Heart left ventricle (tissue), 16 donors: Measurements from ENCODE around the gene ADRM1. TPM values are rescaled to one million over a fixed set of nuclear protein-coding genes. Genes with fewer than 3 reads are reported as not detected.
A peak's percentile ranks its signal among the peaks of the same experiment; 100 is the strongest.

Experiments used
- ATAC-seq, 4 donors: fragments of 200-7000 bp; cut with Tn5 transposase; one replicate each; pipeline ENCODE4 v1.9.1; 2020 to 2022; ENCODE audit warnings: moderate library complexity in 4 of 4, mild to moderate bottlenecking in 3 of 4, moderate number of reproducible peaks in 1 of 4
- DNase-seq, 5 donors: peaks; one replicate each; pipeline ENCODE4 v3.0.0-alpha.2; 2020
- H3K27ac ChIP-seq, 12 donors: fragments of 200-600 bp; sonication (generic) in 4 of 12; one replicate each; pipeline versions ENCODE4 v1.5.0 to v1.8.0; 2016 to 2022; ENCODE audit warnings: mild to moderate bottlenecking in 2 of 12
- H3K27me3 ChIP-seq, 9 donors: fragments of 200-600 bp; sonication (generic) in 2 of 9; one replicate each; pipeline versions ENCODE4 v1.5.1 to v1.8.0; 2016 to 2022; ENCODE audit warnings: mild to moderate bottlenecking in 3 of 9
- H3K36me3 ChIP-seq, 9 donors: fragments of 200-600 bp; sonication (generic) in 2 of 9; one replicate each; pipeline versions ENCODE4 v1.5.0 to v1.8.0; 2018 to 2022; ENCODE audit warnings: mild to moderate bottlenecking in 2 of 9
- H3K4me1 ChIP-seq, 12 donors: fragments of 200-600 bp; sonication (generic) in 4 of 12; one replicate each; pipeline versions ENCODE4 v1.5.0 to v1.8.0; 2016 to 2022; ENCODE audit warnings: mild to moderate bottlenecking in 3 of 12
- H3K4me3 ChIP-seq, 12 donors: fragments of 200-600 bp; sonication (generic) in 4 of 12; one replicate each; pipeline versions ENCODE4 v1.5.0 to v1.8.0; 2017 to 2022; ENCODE audit warnings: mild to moderate bottlenecking in 9 of 12, moderate library complexity in 4 of 12
- H3K9me3 ChIP-seq, 12 donors: fragments of 200-600 bp; sonication (generic) in 4 of 12; one replicate each; pipeline versions ENCODE4 v1.5.0 to v1.8.0; 2016 to 2022; ENCODE audit warnings: mild to moderate bottlenecking in 1 of 12
- POLR2A ChIP-seq, 2 donors: fragments of 450-650 bp; IDR thresholded peaks; one replicate each; pipeline ENCODE4 v1.6.1; 2017; ENCODE audit warnings: antibody characterized with exemption in 2 of 2, mild to moderate bottlenecking in 2 of 2, moderate library complexity in 2 of 2
- WGBS, 4 donors: extraction: QIAGEN DNeasy Blood & Tissue Kit in 2 of 4; methylation state at CpG; one replicate each; pipeline versions ENCODE4 v1.1.5 to v1.1.7; 2013 to 2018; 5-methylcytosine and 5-hydroxymethylcytosine counted together
- intact Hi-C, 10 donors: fragments of 100-400 bp; cut with DNase I; formaldehyde crosslinking; loops; one replicate each; pipeline versions ENCODE4 v1.11.1 to v1.14.2; 2022
- polyA plus RNA-seq, 2 donors: library from polyadenylated mRNA; stranded (reverse); fragments of 200-250 nt; gene quantifications; one replicate each; pipeline ENCODE4 v1.2.3, GENCODE V29; 2013
- total RNA-seq, 9 donors: library from RNA; depleted of rRNA in 2 of 9; stranded (reverse); fragments of >200 nt in 2 of 9; fragmentation: NEBNext Ultra II Directional in 3 of 9; extraction: Animal tissue kit (Norgen Biotek cat#: 25700) in 3 of 9; gene quantifications; one replicate each; pipeline versions ENCODE4 v1.1.0 to v1.2.4, GENCODE V29; 2016 to 2023
- TF ChIP-seq, protein P1 (sequence below), 12 donors: fragments of 200-600 bp; sonication (generic) in 4 of 12; IDR thresholded peaks; one replicate each; pipeline versions ENCODE4 v1.5.0 to v1.8.0; 2018 to 2022; ENCODE audit warnings: antibody characterized with exemption in 12 of 12, mild to moderate bottlenecking in 5 of 12
- donor health status: ischemic (EF 13 %, LVEDD 7.1; RV severe dilation, severe dysfunction).
- donor health status: healthy with polysubstance abuse.
- donor health status: DM: no; HTN: yes; CAD: no.
- donor health status: DM: no; HTN: no; CAD: no.
- donor health status: ischemic (EF 25% LVEDD 6.9; RV normal size, moderate dysfunction).
- donor health status: ischemic (EF 25% LVEDD 5.7; RV mildly dilated, moderate dysfunction).
- donor health status: healthy.
- donor health status: DM: yes; HTN: yes; CAD: no.
- donor health status: ischemic (EF 35%, LVEDD 5.7; RV mildly dilated, moderate dysfunction).
- donor health status: nonischemic (EF 11% LVEDD 7.7; RV severe dilation, severe dysfunction).
- donor health status: DM: yes; HTN: yes; CAD: no.
- donor health status: PGD.
- donor health status: ischemic (EF 29% LVEDD 5.4; RV normal size, mild dysfunction).
- donor health status: nonischemic (EF 23%, LVEDD 6.1; RV moderate dilation, normal function).

ADRM1 gene
- total and polyA plus RNA-seq, 11 donors: 66.8 to 218 (median 79.9) TPM

DNA sequence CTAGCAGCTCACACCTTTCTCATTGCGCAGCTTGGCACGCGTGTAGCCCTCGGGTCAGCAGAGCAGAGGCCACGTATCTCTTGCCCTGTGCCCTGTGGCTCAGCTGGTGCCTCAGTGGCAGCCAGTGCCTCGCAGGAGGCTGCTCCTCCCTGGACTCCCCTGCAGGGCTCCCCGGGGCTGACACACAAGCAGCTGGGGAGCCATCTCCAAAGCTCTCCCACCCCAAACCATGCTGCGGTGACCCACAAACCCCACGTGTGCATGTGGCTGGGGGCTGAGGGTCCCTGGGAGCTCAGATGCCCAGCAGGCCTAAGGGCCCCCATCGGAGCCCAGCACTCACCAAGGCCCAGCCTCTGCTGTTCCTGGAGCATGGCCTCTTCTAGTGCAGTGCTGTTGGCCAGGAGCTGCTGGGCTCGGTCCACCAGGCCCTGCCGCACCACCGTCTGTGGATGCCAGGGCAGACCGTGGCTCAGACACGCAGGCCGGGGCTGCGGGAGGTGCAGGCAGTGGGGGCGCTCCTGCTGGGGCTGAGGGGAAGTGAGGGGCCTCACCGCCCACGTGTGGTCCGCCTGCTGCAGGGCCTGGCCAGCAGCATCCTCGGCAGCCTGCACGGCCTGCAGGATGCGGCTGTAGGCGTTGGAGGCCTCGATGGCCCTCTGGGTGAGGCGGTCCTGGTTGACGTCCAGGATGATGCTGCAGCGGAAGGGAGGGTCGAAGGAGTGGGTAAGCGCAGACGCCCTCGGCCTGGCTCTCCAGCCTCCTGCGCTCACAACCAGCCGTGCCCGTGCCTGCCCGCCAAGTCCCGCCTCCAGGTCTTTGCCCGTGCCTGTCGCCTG lies 13.8 kb downstream of the ADRM1 start:
- no peak for TF ChIP-seq POLR2A (IDR thresholded peaks at IDR 0.05)
- TF ChIP-seq, protein P1, sequence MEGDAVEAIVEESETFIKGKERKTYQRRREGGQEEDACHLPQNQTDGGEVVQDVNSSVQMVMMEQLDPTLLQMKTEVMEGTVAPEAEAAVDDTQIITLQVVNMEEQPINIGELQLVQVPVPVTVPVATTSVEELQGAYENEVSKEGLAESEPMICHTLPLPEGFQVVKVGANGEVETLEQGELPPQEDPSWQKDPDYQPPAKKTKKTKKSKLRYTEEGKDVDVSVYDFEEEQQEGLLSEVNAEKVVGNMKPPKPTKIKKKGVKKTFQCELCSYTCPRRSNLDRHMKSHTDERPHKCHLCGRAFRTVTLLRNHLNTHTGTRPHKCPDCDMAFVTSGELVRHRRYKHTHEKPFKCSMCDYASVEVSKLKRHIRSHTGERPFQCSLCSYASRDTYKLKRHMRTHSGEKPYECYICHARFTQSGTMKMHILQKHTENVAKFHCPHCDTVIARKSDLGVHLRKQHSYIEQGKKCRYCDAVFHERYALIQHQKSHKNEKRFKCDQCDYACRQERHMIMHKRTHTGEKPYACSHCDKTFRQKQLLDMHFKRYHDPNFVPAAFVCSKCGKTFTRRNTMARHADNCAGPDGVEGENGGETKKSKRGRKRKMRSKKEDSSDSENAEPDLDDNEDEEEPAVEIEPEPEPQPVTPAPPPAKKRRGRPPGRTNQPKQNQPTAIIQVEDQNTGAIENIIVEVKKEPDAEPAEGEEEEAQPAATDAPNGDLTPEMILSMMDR (IDR thresholded peaks at IDR 0.05): no peak
- H3K4me3 ChIP-seq: no peak overlapping the region
- ATAC-seq (no peak), DNase-seq (no peak)
- no peak overlapping the region for H3K27ac ChIP-seq
- intact Hi-C loops: no loop called here
- peaks cover 5 to 84% (median 81%) of the 10 kb centered on the region in 9 donors for H3K36me3 ChIP-seq
- no peaks in the 10 kb centered on the region for H3K4me1 ChIP-seq
- H3K9me3 ChIP-seq: no peaks in the 10 kb centered on the region
- H3K27me3 ChIP-seq: no peaks in the 10 kb centered on the region
- WGBS, 4 donors: 75 to 91% (median 88%) methylated on average over 7 to 40 of the region's 40 CpGs

DNA sequence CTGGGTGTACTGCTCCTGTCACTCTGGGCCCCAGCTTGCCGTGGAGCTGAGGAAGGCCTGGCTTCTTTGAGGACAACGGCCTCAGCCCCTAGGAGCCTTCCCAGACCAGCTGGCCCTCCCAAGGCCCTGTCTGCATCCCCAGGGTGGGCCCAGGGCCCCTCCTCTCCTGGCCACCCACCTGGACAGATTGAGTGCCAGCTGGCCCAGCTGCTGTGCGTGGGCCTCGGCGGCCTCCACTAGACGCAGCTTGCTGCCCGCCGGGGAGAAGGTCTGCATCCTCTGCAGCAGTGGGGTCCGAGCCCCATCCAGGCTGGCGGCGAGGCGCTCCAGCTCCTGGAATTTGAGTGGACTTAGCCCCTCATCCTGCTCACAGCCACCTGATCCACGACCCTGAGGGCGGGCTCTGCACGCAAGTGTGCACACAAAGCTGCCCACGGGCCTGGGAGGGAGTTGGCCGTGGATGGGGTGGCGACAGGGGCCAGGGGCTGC lies 14.4 kb downstream of the ADRM1 start:
- no peaks in the 10 kb centered on the region for H3K9me3 ChIP-seq
- intact Hi-C loops: no loop called here
- H3K4me1 ChIP-seq: no peaks in the 10 kb centered on the region
- no peak overlapping the region for H3K27ac ChIP-seq
- TF ChIP-seq, protein P1 (IDR thresholded peaks at IDR 0.05): no peak
- no peak for TF ChIP-seq POLR2A (IDR thresholded peaks at IDR 0.05)
- no peak overlapping the region for H3K4me3 ChIP-seq
- no peaks in the 10 kb centered on the region for H3K27me3 ChIP-seq
- no peak for ATAC-seq
- no peak for DNase-seq
- H3K36me3 ChIP-seq: peaks cover 5 to 84% (median 74%) of the 10 kb centered on the region in 9 donors
- WGBS, 4 donors: 70 to 88% (median 85%) methylated on average over 5 to 18 of the region's 18 CpGs

DNA sequence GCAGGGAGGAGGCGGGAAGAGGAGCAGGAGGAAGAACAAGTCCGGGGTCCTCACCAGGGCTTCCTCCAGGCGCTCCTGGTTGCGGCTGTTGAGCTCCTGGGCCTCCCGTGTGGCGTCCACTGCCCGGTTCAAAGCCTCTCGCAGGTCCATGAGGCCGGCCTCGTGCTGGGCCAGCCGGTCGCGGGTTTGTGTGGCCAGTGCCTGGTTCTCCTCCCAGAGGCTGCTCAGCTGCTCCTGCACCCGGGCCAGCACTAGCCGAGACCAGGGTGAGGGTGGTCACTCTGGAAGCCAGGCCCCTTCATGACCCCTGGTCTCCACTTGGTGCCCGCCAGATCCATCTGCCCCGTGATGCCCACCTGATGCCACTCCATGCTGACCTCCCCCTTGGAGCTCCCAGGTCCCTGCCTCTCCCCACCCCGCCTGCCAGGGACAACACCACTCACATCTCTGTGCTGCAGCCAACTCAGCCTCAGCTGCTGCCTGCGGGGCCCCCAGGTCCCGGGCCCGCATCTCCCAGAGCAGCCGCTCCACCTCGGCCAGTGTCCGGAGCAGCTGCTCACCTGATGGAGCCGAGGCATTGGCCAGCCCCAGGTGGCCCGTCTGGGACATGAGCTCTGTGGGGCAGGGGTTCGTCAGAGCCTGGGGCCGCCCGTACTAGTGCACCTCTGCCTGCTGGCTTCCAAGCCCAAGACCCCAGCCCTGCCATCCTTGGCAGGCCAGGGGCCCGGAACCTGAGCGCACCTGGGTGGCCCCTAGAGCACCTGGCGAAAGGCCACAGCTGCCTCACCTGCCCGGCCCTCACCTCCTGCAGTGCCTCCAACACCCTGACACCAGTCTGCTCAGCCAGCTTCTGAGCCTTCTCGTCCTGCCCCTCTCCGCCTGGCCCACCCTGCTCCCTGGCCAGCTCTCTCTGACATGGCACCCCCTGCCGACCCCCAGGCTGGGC lies 15.9 kb downstream of the ADRM1 start:
- ATAC-seq: no peak
- 88 to 93% (median 92%) methylated on average over 27 to 36 of the region's 36 CpGs for WGBS, 4 donors
- Histone ChIP-seq H3K27me3 (no peaks in the 10 kb centered on the region), H3K4me1 (no peaks in the 10 kb centered on the region), H3K36me3 (peaks cover 3 to 80% (median 67%) of the 10 kb centered on the region in 9 donors), H3K27ac (peak overlapping the region in 1 of 12 donors; percentile 22), H3K4me3 (no peak overlapping the region), H3K9me3 (no peaks in the 10 kb centered on the region)
- TF ChIP-seq, protein P1 (IDR thresholded peaks at IDR 0.05): no peak
- TF ChIP-seq POLR2A (IDR thresholded peaks at IDR 0.05): no peak
- intact Hi-C loops: no loop called here
- DNase-seq: peak in 1 of 5 donors; percentile 25
